IPS-20b (cell line): ENCODE data around the gene STX17.
"Not testable (repeated sequence)": the region's sequence is repeated elsewhere in the genome, so short reads cannot be mapped to it uniquely, and the experiment has no call there.

Experiments
- H3K27ac ChIP-seq: one replicate; pipeline ENCODE4 v1.5.1; 2013; ENCODE audit warnings: low read length
- H3K27me3 ChIP-seq: 2 replicates; pipeline ENCODE4 v1.6.1; 2013; ENCODE audit warnings: mild to moderate bottlenecking, low read length, inconsistent platforms; ENCODE audit not compliant: insufficient read depth
- H3K36me3 ChIP-seq: 2 replicates; pipeline ENCODE4 v1.6.1; 2013; ENCODE audit warnings: low read depth, mild to moderate bottlenecking, inconsistent platforms, low read length, moderate library complexity; ENCODE audit not compliant: insufficient read depth
- H3K4me1 ChIP-seq: 2 replicates; pipeline ENCODE4 v1.6.1; 2013; ENCODE audit warnings: mild to moderate bottlenecking, control low read depth, inconsistent platforms, low read length, moderate library complexity; ENCODE audit not compliant: insufficient read depth
- H3K4me3 ChIP-seq: 2 replicates; pipeline ENCODE4 v1.5.1; 2013; ENCODE audit warnings: mild to moderate bottlenecking, low read length, inconsistent platforms
- H3K9ac ChIP-seq: 2 replicates; pipeline ENCODE4 v1.6.1; 2013; ENCODE audit warnings: low read depth, mild to moderate bottlenecking, inconsistent platforms, low read length, moderate library complexity
- H3K9me3 ChIP-seq: 2 replicates; pipeline ENCODE4 v1.6.1; 2013; ENCODE audit warnings: mild to moderate bottlenecking, low read depth, low read length, inconsistent platforms; ENCODE audit not compliant: insufficient read depth

Gene STX17

GRCh38 chr9:99973455-99973854 is 67.0 kb downstream of the STX17 start:
- no peak overlapping the region for H3K27ac ChIP-seq
- peaks cover 4% of the 10 kb centered on the region; the same call in 1 of the 2 replicates for H3K4me1 ChIP-seq
- no peak overlapping the region for H3K9ac ChIP-seq
- H3K9me3 ChIP-seq = no peaks in the 10 kb centered on the region
- H3K36me3 ChIP-seq = no peaks in the 10 kb centered on the region
- no peaks in the 10 kb centered on the region for H3K27me3 ChIP-seq
- no peak overlapping the region for H3K4me3 ChIP-seq

- H3K4me1 ChIP-seq = peaks cover 6% of the 10 kb centered on the region; the same call in 1 of the 2 replicates
- no peaks in the 10 kb centered on the region for H3K36me3 ChIP-seq
- H3K27ac ChIP-seq = no peak overlapping the region
- no peaks in the 10 kb centered on the region for H3K27me3 ChIP-seq
- no peaks in the 10 kb centered on the region for H3K9me3 ChIP-seq
- H3K4me3 ChIP-seq = no peak overlapping the region
- H3K9ac ChIP-seq = no peak overlapping the region
Measured at GRCh38 chr9:99977033-99977792, 70.8 kb downstream of the STX17 start.

GRCh38 chr9:99978221-99978620 is 71.8 kb downstream of the STX17 start:
- Histone ChIP-seq H3K27me3 (no peaks in the 10 kb centered on the region), H3K4me1 (peaks cover 6% of the 10 kb centered on the region; the same call in 1 of the 2 replicates), H3K4me3 (no peak overlapping the region), H3K9me3 (no peaks in the 10 kb centered on the region), H3K27ac (no peak overlapping the region), H3K36me3 (no peaks in the 10 kb centered on the region), H3K9ac (no peak overlapping the region)

- peaks cover 6% of the 10 kb centered on the region; the same call in 1 of the 2 replicates for H3K4me1 ChIP-seq
- no peak overlapping the region for H3K4me3 ChIP-seq
- H3K9me3 ChIP-seq = no peaks in the 10 kb centered on the region
- no peak overlapping the region; the same call in 1 of the 2 replicates for H3K9ac ChIP-seq
- no peaks in the 10 kb centered on the region for H3K36me3 ChIP-seq
- H3K27me3 ChIP-seq = no peaks in the 10 kb centered on the region
- H3K27ac ChIP-seq = no peak overlapping the region
Measured at GRCh38 chr9:99980598-99980997, 74.1 kb downstream of the STX17 start.

GRCh38 chr9:99986642-99987041 is 80.2 kb downstream of the STX17 start:
- Histone ChIP-seq H3K4me3 (no peak overlapping the region), H3K9me3 (peaks cover 13% of the 10 kb centered on the region), H3K27ac (no peak overlapping the region), H3K27me3 (no peaks in the 10 kb centered on the region), H3K36me3 (no peaks in the 10 kb centered on the region), H3K4me1 (peaks cover 3% of the 10 kb centered on the region; the same call in 1 of the 2 replicates), H3K9ac (no peak overlapping the region)

- not testable (repeated sequence) for H3K36me3 ChIP-seq, H3K27ac ChIP-seq
Measured at GRCh38 chr9:99990508-99990907, 84.1 kb downstream of the STX17 start.

GRCh38 chr9:99998266-99998665 is 91.8 kb downstream of the STX17 start:
- no peaks in the 10 kb centered on the region for H3K9me3 ChIP-seq
- no peak overlapping the region for H3K9ac ChIP-seq
- H3K27me3 ChIP-seq = no peaks in the 10 kb centered on the region
- H3K4me1 ChIP-seq = no peaks in the 10 kb centered on the region
- H3K27ac ChIP-seq = no peak overlapping the region
- H3K36me3 ChIP-seq = no peaks in the 10 kb centered on the region
- H3K4me3 ChIP-seq = no peak overlapping the region

More at GRCh38 chr9:99990508-99990907, 84.1 kb downstream of the STX17 start:
- not testable (repeated sequence) for H3K9ac ChIP-seq, H3K4me3 ChIP-seq, H3K27me3 ChIP-seq, H3K4me1 ChIP-seq
- peaks cover 13% of the 10 kb centered on the region for H3K9me3 ChIP-seq

- peaks cover 2% of the 10 kb centered on the region; the same call in 1 of the 2 replicates for H3K36me3 ChIP-seq
- H3K27me3 ChIP-seq = no peaks in the 10 kb centered on the region
- H3K4me1 ChIP-seq = no peaks in the 10 kb centered on the region
- H3K9me3 ChIP-seq = no peaks in the 10 kb centered on the region
- H3K4me3 ChIP-seq = no peak overlapping the region
- no peak overlapping the region for H3K9ac ChIP-seq
- no peak overlapping the region for H3K27ac ChIP-seq
Measured at GRCh38 chr9:99998866-99999265, 92.4 kb downstream of the STX17 start.

- H3K27me3 ChIP-seq = no peaks in the 10 kb centered on the region
- H3K4me1 ChIP-seq = no peaks in the 10 kb centered on the region
- H3K27ac ChIP-seq = no peak overlapping the region
- no peak overlapping the region for H3K4me3 ChIP-seq
- no peaks in the 10 kb centered on the region for H3K9me3 ChIP-seq
- peaks cover 6% of the 10 kb centered on the region for H3K36me3 ChIP-seq
- H3K9ac ChIP-seq = no peak overlapping the region
Measured at GRCh38 chr9:99999797-100000196, 93.3 kb downstream of the STX17 start.

GRCh38 chr9:100011062-100011681 is 104.7 kb downstream of the STX17 start:
- no peaks in the 10 kb centered on the region; the same call in 1 of the 2 replicates for H3K36me3 ChIP-seq
- H3K27ac ChIP-seq = no peak overlapping the region

GRCh38 chr9:100012279-100012678 is 105.8 kb downstream of the STX17 start:
- H3K4me3 ChIP-seq = no peak overlapping the region
- H3K36me3 ChIP-seq = no peaks in the 10 kb centered on the region; the same call in 1 of the 2 replicates
- H3K9me3 ChIP-seq = no peaks in the 10 kb centered on the region
- H3K27me3 ChIP-seq = no peaks in the 10 kb centered on the region
- H3K4me1 ChIP-seq = no peaks in the 10 kb centered on the region
- H3K9ac ChIP-seq = no peak overlapping the region
- no peak overlapping the region for H3K27ac ChIP-seq

More at GRCh38 chr9:100011062-100011681, 104.7 kb downstream of the STX17 start:
- Histone ChIP-seq H3K27me3 (no peaks in the 10 kb centered on the region), H3K9me3 (no peaks in the 10 kb centered on the region), H3K4me1 (no peaks in the 10 kb centered on the region), H3K4me3 (no peak overlapping the region), H3K9ac (no peak overlapping the region)

GRCh38 chr9:100013573-100013972 is 107.1 kb downstream of the STX17 start:
- H3K36me3 ChIP-seq = no peaks in the 10 kb centered on the region; the same call in 1 of the 2 replicates
- no peaks in the 10 kb centered on the region for H3K4me1 ChIP-seq
- no peaks in the 10 kb centered on the region for H3K27me3 ChIP-seq

More at GRCh38 chr9:100013573-100013972, 107.1 kb downstream of the STX17 start:
- Histone ChIP-seq H3K9ac (no peak overlapping the region), H3K27ac (no peak overlapping the region), H3K9me3 (no peaks in the 10 kb centered on the region), H3K4me3 (no peak overlapping the region)
